SK-N-SH (cell line): Measurements from ENCODE around the gene CYSTM1. TPM values are rescaled to one million over a fixed set of nuclear protein-coding genes. Genes with fewer than 3 reads are reported as not detected.

Source experiments
- CTCF ChIA-PET: fragments of 300-600, 350-600 bp; formaldehyde crosslinking; extraction: SDS; loops from one replicate; lab custom pipeline; 2021; lab: Yijun Ruan, JAX
- POLR2A ChIA-PET: fragments of 350-600 bp; sonication (Branson Sonifier 250); formaldehyde crosslinking; extraction: SDS; loops from one replicate; lab custom pipeline; 2020; ENCODE audit warnings: antibody characterized with exemption, inconsistent platforms; lab: Yijun Ruan, JAX
- DNase-seq: peaks from one replicate; pipeline ENCODE4 v3.0.0; 2012
- H2AFZ ChIP-seq: fragments of 200-600 bp; sonication (generic); 2 replicates; pipeline ENCODE4 v1.8.1; 2016; ENCODE audit warnings: antibody characterized with exemption, mild to moderate bottlenecking, low read depth
- H3F3A ChIP-seq: fragments of 200-600 bp; sonication (generic); replicated peaks from 2 replicates; pipeline ENCODE3; 2016; ENCODE audit warnings: antibody characterized with exemption, mild to moderate bottlenecking; ENCODE audit not compliant: insufficient read depth
- H3K27ac ChIP-seq, 2 experiments: fragments of 200-500 bp in 1 of 2; fragments of 200-600 bp in 1 of 2; sonication (Bioruptor generic) in 1 of 2; sonication (generic), shearing (Covaris generic) in 1 of 2; 2 replicates each; pipeline versions ENCODE4 v1.5.1 to v1.6.1; 2014 to 2016; ENCODE audit warnings: low read depth in 2 of 2, inconsistent platforms in 1 of 2, low read length in 1 of 2, mild to moderate bottlenecking in 1 of 2, mixed read lengths in 1 of 2
- H3K27me3 ChIP-seq: fragments of 200-600 bp; sonication (generic), shearing (Covaris generic); 2 replicates; pipeline ENCODE4 v1.6.1; 2016; ENCODE audit warnings: mixed run types; ENCODE audit not compliant: insufficient read depth
- H3K36me3 ChIP-seq, 2 experiments: fragments of 200-500 bp in 1 of 2; fragments of 200-600 bp in 1 of 2; sonication (Bioruptor generic) in 1 of 2; sonication (generic) in 1 of 2; replicated peaks in 1 of 2; 2 replicates each; pipeline versions ENCODE3 to v1.5.1; 2014 to 2016; ENCODE audit warnings: low read length in 1 of 2, mild to moderate bottlenecking in 1 of 2; ENCODE audit not compliant: insufficient read depth in 2 of 2, control insufficient read depth in 1 of 2
- H3K4me1 ChIP-seq, 2 experiments: fragments of 200-500 bp in 1 of 2; fragments of 200-600 bp in 1 of 2; sonication (Bioruptor generic) in 1 of 2; sonication (generic), shearing (Covaris generic) in 1 of 2; 2 replicates each; pipeline versions ENCODE4 v1.5.1 to v1.6.1; 2014 to 2016; ENCODE audit warnings: low read depth in 1 of 2, low read length in 1 of 2, mixed run types in 1 of 2; ENCODE audit not compliant: insufficient read depth in 2 of 2, control insufficient read depth in 1 of 2
- H3K4me2 ChIP-seq: fragments of 200-600 bp; sonication (generic), shearing (Covaris generic); 2 replicates; pipeline ENCODE4 v1.6.1; 2017; ENCODE audit warnings: mixed run types
- H3K4me3 ChIP-seq, 2 experiments: fragments of 200-500 bp in 1 of 2; fragments of 200-600 bp in 1 of 2; sonication (Bioruptor generic) in 1 of 2; sonication (generic), shearing (Covaris generic) in 1 of 2; 2 replicates each; pipeline versions ENCODE4 v1.5.1 to v1.8.1; 2014 to 2016; ENCODE audit warnings: low read depth in 2 of 2, inconsistent platforms in 1 of 2, low read length in 1 of 2, mild to moderate bottlenecking in 1 of 2, mixed read lengths in 1 of 2, moderate library complexity in 1 of 2
- H3K79me2 ChIP-seq: fragments of 200-600 bp; sonication (generic); 2 replicates; pipeline ENCODE4 v1.8.1; 2017; ENCODE audit warnings: mild to moderate bottlenecking; ENCODE audit not compliant: insufficient read depth
- H3K9ac ChIP-seq: fragments of 200-600 bp; sonication (generic); 2 replicates; pipeline ENCODE4 v1.6.1; 2017; ENCODE audit warnings: mixed run types
- H3K9me2 ChIP-seq: fragments of 200-600 bp; sonication (generic); 2 replicates; pipeline ENCODE4 v1.6.1; 2017; ENCODE audit warnings: mixed run types
- H3K9me3 ChIP-seq: fragments of 200-600 bp; sonication (generic); 2 replicates; pipeline ENCODE4 v1.6.1; 2017; ENCODE audit warnings: mixed run types, mild to moderate bottlenecking, moderate library complexity
- H4K20me1 ChIP-seq: fragments of 200-600 bp; sonication (generic); 2 replicates; pipeline ENCODE4 v1.6.1; 2017; ENCODE audit warnings: mild to moderate bottlenecking, mixed run types; ENCODE audit not compliant: insufficient read depth
- CHD2 ChIP-seq: fragments of 150-350 bp; IDR thresholded peaks from 2 replicates; pipeline ENCODE4 v1.6.1; 2018; ENCODE audit warnings: low read length; ENCODE audit not compliant: partially characterized antibody
- EP300 ChIP-seq, 2 experiments: IDR thresholded peaks; 2 replicates each; pipeline versions ENCODE4 v1.4.0 to v1.6.1; 2012; ENCODE audit warnings: borderline replicate concordance in 1 of 2, low read depth in 1 of 2, low read length in 1 of 2
- FOSL2 ChIP-seq: IDR thresholded peaks from 2 replicates; pipeline ENCODE4 v1.4.0; 2012; ENCODE audit warnings: low read depth, mild to moderate bottlenecking, moderate library complexity, borderline replicate concordance
- FOXM1 ChIP-seq: IDR thresholded peaks from 2 replicates; pipeline ENCODE4 v1.4.0; 2012; ENCODE audit warnings: low read depth, mild to moderate bottlenecking
- JUND ChIP-seq: IDR thresholded peaks from 2 replicates; pipeline ENCODE4 v1.4.0; 2012
- MEF2A ChIP-seq: IDR thresholded peaks from 2 replicates; pipeline ENCODE4 v1.4.0; 2012; ENCODE audit warnings: low read depth, borderline replicate concordance
- NFIC ChIP-seq: IDR thresholded peaks from 2 replicates; pipeline ENCODE4 v1.4.0; 2012; ENCODE audit warnings: borderline replicate concordance
- PBX3 ChIP-seq: IDR thresholded peaks from 2 replicates; pipeline ENCODE4; 2012
- POLR2AphosphoS5 ChIP-seq: IDR thresholded peaks from 2 replicates; pipeline ENCODE4 v1.6.1; 2012; ENCODE audit warnings: low read depth, low read length
- RAD21 ChIP-seq: IDR thresholded peaks from 2 replicates; pipeline ENCODE4 v1.6.1; 2012; ENCODE audit warnings: mild to moderate bottlenecking, low read length
- RCOR1 ChIP-seq: fragments of 150-350 bp; IDR thresholded peaks from 2 replicates; pipeline ENCODE4 v1.6.1; 2017; ENCODE audit warnings: antibody characterized with exemption, low read length
- RFX5 ChIP-seq: IDR thresholded peaks from 2 replicates; pipeline ENCODE4 v1.6.1; 2012; ENCODE audit warnings: mild to moderate bottlenecking, improper control_type of control experiment, low read length
- TAF1 ChIP-seq: IDR thresholded peaks from 2 replicates; pipeline ENCODE4 v1.6.1; 2012; ENCODE audit warnings: low read depth, mild to moderate bottlenecking, low read length, moderate library complexity, borderline replicate concordance
- TEAD4 ChIP-seq: IDR thresholded peaks from 2 replicates; pipeline ENCODE4 v1.4.0; 2012; ENCODE audit warnings: mild to moderate bottlenecking, borderline replicate concordance; ENCODE audit not compliant: insufficient read depth
- WGBS: methylation state at CpG from one replicate; pipeline ENCODE4 v1.1.6; 2017; ENCODE audit warnings: low lambda C conversion rate; 5-methylcytosine and 5-hydroxymethylcytosine counted together
- polyA plus RNA-seq, 3 experiments: library from polyadenylated mRNA; depleted of rRNA; stranded (reverse); fragments of >200 nt; gene quantifications; 2 replicates each; pipeline ENCODE4 v1.2.3, GENCODE V29; 2012
- TF ChIP-seq, protein P1 (sequence below): IDR thresholded peaks from 2 replicates; pipeline ENCODE4 v1.4.0; 2012; ENCODE audit warnings: low read depth, borderline replicate concordance
- TF ChIP-seq, protein P2 (sequence below): IDR thresholded peaks from 2 replicates; pipeline ENCODE4 v1.4.0; 2012; ENCODE audit warnings: low read depth, borderline replicate concordance

The CYSTM1 gene
- polyA plus RNA-seq, 1 of the 3 experiments (the other 2 are of a cell fraction): 27.1 TPM

DNA sequence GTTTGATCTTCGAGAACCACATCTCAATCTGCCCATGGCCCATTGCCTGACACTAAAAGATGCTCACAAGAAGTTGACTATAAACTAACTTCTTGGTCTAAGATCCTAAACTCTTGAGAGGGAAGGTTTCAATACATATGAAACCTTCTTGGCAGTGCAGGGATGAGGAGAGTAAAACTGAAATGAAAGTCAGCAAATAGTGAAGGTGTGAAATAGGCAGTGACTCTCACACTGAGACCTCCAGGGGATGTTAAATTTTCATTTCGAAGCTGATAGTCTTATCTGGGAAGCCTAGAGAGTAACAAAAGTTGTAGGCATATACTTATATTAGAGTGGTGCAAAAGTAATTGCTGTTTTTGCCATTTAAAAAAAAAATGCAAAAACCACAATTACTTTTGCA is 974 bp upstream of the CYSTM1 start:
- ChIA-PET POLR2A (interaction anchor here (0.7 to 1.2 kb wide), 2 partner anchors 28 to 66 kb away, joined by 4 read pairs; no protein-coding TSS in a partner anchor), CTCF (interaction anchor here (0.8 to 1.7 kb wide), 5 partner anchors 16 to 172 kb away, joined by 3 to 4 read pairs (median 3); partner anchors contain the start of gene HBEGF)
- Histone ChIP-seq H3K4me1 (peaks cover 0 to 7% of the 10 kb centered on the region in 2 experiments; a peak in 2 of 4 replicates), H3K9me2 (no peaks in the 10 kb centered on the region), H3K36me3 (no peaks in the 10 kb centered on the region), H2AFZ (no peak overlapping the region), H3F3A (peaks cover 19% of the 10 kb centered on the region), H3K79me2 (no peaks in the 10 kb centered on the region; the same call in 1 of the 2 replicates), H3K27ac (no peak overlapping the region; a peak in 1 of 4 replicates), H3K9me3 (no peaks in the 10 kb centered on the region), H4K20me1 (no peaks in the 10 kb centered on the region), H3K27me3 (no peaks in the 10 kb centered on the region), H3K4me3 (no peak overlapping the region), H3K4me2 (no peak overlapping the region), H3K9ac (no peak overlapping the region)
- no peak for DNase-seq
- TF ChIP-seq RAD21 (no peak), EP300 (IDR thresholded peaks at IDR 0.05; ENCODE audit: borderline replicate concordance in 1 of 2, low read depth in 1 of 2, low read length in 1 of 2) (no peak), POLR2AphosphoS5 (no peak), PBX3 (no peak), TEAD4 (no peak), FOSL2 (no peak), RCOR1 (no peak), TAF1 (no peak), CHD2 (no peak), NFIC (no peak), JUND (no peak), RFX5 (no peak), FOXM1 (no peak), MEF2A (no peak)
- TF ChIP-seq, protein P1, sequence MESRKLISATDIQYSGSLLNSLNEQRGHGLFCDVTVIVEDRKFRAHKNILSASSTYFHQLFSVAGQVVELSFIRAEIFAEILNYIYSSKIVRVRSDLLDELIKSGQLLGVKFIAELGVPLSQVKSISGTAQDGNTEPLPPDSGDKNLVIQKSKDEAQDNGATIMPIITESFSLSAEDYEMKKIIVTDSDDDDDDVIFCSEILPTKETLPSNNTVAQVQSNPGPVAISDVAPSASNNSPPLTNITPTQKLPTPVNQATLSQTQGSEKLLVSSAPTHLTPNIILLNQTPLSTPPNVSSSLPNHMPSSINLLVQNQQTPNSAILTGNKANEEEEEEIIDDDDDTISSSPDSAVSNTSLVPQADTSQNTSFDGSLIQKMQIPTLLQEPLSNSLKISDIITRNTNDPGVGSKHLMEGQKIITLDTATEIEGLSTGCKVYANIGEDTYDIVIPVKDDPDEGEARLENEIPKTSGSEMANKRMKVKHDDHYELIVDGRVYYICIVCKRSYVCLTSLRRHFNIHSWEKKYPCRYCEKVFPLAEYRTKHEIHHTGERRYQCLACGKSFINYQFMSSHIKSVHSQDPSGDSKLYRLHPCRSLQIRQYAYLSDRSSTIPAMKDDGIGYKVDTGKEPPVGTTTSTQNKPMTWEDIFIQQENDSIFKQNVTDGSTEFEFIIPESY: no peak
- TF ChIP-seq, protein P2, sequence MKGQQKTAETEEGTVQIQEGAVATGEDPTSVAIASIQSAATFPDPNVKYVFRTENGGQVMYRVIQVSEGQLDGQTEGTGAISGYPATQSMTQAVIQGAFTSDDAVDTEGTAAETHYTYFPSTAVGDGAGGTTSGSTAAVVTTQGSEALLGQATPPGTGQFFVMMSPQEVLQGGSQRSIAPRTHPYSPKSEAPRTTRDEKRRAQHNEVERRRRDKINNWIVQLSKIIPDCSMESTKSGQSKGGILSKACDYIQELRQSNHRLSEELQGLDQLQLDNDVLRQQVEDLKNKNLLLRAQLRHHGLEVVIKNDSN: no peak
- WGBS: 98% methylated on average over 2 of the region's 2 CpGs
